Measurements from ENCODE around the gene ADD3.

Gene ADD3

DNA sequence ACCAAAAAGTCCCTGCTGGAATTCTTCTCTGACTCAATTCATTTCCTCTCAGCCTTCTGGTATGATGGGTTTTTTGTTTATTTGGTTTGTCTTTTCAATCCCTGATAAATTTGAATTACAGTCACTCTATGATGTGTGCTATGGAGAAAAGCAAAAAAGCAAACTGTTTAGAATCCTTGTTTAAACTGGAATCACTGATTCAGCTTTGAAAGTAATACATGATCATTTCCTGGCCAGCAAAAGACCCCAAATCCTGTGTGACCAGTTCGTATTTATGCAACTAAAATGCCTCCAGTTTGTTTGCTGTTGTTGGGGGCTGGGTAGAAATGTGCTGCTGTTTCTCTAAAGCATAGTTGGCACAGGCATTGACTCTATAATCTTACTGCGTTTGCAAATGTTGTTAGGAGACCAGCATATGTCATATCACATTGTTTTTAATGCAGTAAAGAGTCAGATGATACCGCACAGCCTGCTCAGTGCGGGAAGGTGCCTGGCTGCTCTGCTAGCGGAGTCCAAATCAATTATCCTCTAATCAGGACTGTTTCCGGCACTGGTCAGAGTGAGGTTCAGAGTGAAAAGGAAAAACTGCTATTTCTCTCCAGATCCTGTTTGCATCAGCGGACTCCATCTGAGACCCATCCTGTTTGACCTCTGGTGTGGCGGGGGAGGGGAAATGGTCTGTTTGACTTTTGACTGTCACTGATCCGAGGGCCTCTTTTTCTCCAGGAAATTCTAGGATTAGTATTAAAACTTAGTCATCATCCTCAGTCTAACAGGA, 40.6 kb upstream of the ADD3 start:
- Histone ChIP-seq H3K27me3 (ENCODE audit: insufficient read depth, poor library complexity, severe bottlenecking) (peaks cover 2% of the 10 kb centered on the region), H3K9me3 (ENCODE audit: severe bottlenecking) (no peaks in the 10 kb centered on the region), H3K36me3 (ENCODE audit: low read depth) (no peaks in the 10 kb centered on the region), H3K4me3 (ENCODE audit: severe bottlenecking) (no peak overlapping the region), H3K4me1 (ENCODE audit: insufficient read depth, poor library complexity, severe bottlenecking) (peaks cover 2% of the 10 kb centered on the region), H3K27ac (ENCODE audit: poor library complexity, severe bottlenecking) (no peak overlapping the region)
- DNase-seq (ENCODE audit: low spot score) (no peak), ATAC-seq (ENCODE audit: low read depth) (no peak)
- TF ChIP-seq, protein P1, sequence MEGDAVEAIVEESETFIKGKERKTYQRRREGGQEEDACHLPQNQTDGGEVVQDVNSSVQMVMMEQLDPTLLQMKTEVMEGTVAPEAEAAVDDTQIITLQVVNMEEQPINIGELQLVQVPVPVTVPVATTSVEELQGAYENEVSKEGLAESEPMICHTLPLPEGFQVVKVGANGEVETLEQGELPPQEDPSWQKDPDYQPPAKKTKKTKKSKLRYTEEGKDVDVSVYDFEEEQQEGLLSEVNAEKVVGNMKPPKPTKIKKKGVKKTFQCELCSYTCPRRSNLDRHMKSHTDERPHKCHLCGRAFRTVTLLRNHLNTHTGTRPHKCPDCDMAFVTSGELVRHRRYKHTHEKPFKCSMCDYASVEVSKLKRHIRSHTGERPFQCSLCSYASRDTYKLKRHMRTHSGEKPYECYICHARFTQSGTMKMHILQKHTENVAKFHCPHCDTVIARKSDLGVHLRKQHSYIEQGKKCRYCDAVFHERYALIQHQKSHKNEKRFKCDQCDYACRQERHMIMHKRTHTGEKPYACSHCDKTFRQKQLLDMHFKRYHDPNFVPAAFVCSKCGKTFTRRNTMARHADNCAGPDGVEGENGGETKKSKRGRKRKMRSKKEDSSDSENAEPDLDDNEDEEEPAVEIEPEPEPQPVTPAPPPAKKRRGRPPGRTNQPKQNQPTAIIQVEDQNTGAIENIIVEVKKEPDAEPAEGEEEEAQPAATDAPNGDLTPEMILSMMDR (IDR thresholded peaks at IDR 0.05; ENCODE audit: poor library complexity, severe bottlenecking): no peak

DNA sequence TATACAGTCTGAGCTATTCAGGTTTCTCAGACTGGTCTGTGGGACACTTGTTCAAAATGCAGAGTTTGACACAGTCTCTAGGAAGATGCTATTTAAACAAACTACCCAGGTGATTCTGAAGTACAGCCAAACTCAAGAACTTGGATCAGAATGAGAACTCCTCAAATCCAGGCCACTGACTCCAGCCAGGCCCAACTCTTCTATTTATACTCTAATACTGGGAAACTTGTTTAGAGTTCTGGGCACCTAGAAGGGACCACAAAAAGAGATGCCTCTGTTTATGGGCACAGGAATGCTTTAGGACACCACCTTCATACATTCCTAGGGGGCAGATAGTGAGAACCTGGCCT, 40.1 kb upstream of the ADD3 start:
- peaks cover 2% of the 10 kb centered on the region for H3K27me3 ChIP-seq (ENCODE audit: insufficient read depth, poor library complexity, severe bottlenecking)
- no peaks in the 10 kb centered on the region for H3K9me3 ChIP-seq (ENCODE audit: severe bottlenecking)
- no peak for DNase-seq (ENCODE audit: low spot score)
- H3K4me3 ChIP-seq (ENCODE audit: severe bottlenecking): no peak overlapping the region
- no peaks in the 10 kb centered on the region for H3K36me3 ChIP-seq (ENCODE audit: low read depth)
- peak; percentile 35; the same call in 2 of the 3 replicates for ATAC-seq (ENCODE audit: low read depth)
- no peak overlapping the region for H3K27ac ChIP-seq (ENCODE audit: poor library complexity, severe bottlenecking)
- TF ChIP-seq, protein P1 (IDR thresholded peaks at IDR 0.05; ENCODE audit: poor library complexity, severe bottlenecking): no peak
- peaks cover 2% of the 10 kb centered on the region for H3K4me1 ChIP-seq (ENCODE audit: insufficient read depth, poor library complexity, severe bottlenecking)

DNA sequence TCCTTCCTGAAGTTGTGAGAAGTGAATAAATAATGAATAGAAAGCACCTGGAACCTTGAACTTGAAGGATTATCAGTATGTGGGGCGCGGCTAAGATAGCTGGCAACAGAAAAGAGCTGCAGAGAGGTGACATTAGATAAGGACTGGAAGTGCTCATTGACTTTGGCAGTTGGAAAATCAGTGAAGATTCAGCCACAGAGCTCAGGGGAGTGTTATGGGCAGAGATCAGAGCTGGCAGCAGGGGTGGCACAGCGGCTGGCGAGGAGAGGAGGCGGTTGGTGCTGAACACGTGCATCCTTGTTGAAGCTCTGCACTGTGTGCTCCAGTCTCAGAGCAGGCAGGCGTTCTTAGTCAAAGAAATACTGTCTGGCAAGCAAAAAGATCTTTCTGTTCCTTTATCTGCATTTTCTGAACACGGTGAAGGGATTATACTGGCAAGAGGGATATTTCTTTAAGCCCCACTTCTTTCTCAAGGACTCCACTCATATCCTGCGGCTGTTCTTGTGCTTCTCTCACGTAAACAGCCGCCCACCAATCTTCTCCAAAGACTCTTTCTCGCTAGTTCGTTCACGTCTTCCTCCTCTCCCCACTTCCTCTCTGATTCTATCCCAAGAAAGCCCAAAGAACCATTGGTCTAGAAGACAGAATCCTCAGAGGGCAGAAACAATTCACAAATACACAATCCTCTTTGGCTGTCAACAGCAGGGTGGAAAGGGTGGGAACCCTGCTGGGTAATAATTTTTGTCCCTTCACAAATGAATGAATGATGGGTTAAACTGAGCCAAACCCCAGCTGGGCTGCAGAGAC, 38.6 kb upstream of the ADD3 start:
- Histone ChIP-seq H3K9me3 (ENCODE audit: severe bottlenecking) (no peaks in the 10 kb centered on the region), H3K4me1 (ENCODE audit: insufficient read depth, poor library complexity, severe bottlenecking) (peaks cover 2% of the 10 kb centered on the region), H3K27ac (ENCODE audit: poor library complexity, severe bottlenecking) (no peak overlapping the region), H3K27me3 (ENCODE audit: insufficient read depth, poor library complexity, severe bottlenecking) (peaks cover 2% of the 10 kb centered on the region), H3K4me3 (ENCODE audit: severe bottlenecking) (no peak overlapping the region), H3K36me3 (ENCODE audit: low read depth) (no peaks in the 10 kb centered on the region)
- ATAC-seq (ENCODE audit: low read depth) (no peak), DNase-seq (ENCODE audit: low spot score) (no peak)
- TF ChIP-seq, protein P1 (IDR thresholded peaks at IDR 0.05; ENCODE audit: poor library complexity, severe bottlenecking): no peak

DNA sequence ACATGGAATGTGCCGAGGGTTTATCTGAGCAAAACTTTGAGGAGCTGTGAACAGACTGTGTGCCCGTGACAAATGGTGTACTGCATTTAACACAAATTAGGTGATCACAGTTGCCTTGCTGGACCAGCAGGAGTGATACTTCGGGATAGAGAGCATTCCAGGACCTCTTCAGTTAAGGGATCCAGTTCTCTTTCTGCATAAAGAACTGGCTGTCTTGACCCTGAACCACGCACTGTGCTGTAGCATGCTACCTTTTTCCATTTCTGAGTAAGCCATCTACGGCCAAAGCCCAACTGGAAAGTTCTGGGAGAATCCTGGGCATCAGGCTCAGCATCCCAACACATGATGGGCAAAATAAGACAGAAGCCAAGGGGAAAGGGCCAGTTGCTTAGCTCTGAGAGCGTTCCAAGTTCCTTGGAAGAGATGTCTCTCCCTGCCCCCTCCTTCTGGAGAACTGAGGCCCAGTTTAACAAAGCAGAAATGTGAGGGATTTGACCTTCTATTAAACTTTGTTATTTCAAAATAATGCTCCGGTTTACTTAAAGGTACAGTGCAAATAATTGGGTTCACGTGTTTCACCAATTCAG, 37.9 kb upstream of the ADD3 start:
- H3K4me3 ChIP-seq (ENCODE audit: severe bottlenecking): no peak overlapping the region
- no peak for DNase-seq (ENCODE audit: low spot score)
- ATAC-seq (ENCODE audit: low read depth): no peak
- H3K4me1 ChIP-seq (ENCODE audit: insufficient read depth, poor library complexity, severe bottlenecking): peaks cover 2% of the 10 kb centered on the region
- peaks cover 2% of the 10 kb centered on the region for H3K27me3 ChIP-seq (ENCODE audit: insufficient read depth, poor library complexity, severe bottlenecking)
- TF ChIP-seq, protein P1 (IDR thresholded peaks at IDR 0.05; ENCODE audit: poor library complexity, severe bottlenecking): no peak
- H3K9me3 ChIP-seq (ENCODE audit: severe bottlenecking): no peaks in the 10 kb centered on the region
- H3K36me3 ChIP-seq (ENCODE audit: low read depth): no peaks in the 10 kb centered on the region
- H3K27ac ChIP-seq (ENCODE audit: poor library complexity, severe bottlenecking): no peak overlapping the region

All from RWPE2 (cell line).